Activated CD4-positive, alpha-beta memory T cell treated with anti-CD3 and anti-CD28 coated beads for 36 hours (primary cell): ENCODE measurements around the gene CADPS2. TPM values are rescaled to one million over a fixed set of nuclear protein-coding genes. Genes with fewer than 3 reads are reported as not detected.

ENCODE experiments used
- CTCF ChIA-PET: fragments of 350-600 bp; sonication (Branson Sonifier 250); formaldehyde crosslinking; loops from one replicate; lab custom pipeline; 2021; ENCODE audit warnings: antibody characterized with exemption, inconsistent platforms; lab: Charles Lee
- POLR2A ChIA-PET: fragments of 350-600 bp; sonication (Branson Sonifier 250); formaldehyde crosslinking; loops from one replicate; lab custom pipeline; 2021; ENCODE audit warnings: antibody characterized with exemption; lab: Charles Lee
- DNase-seq: peaks from one replicate; pipeline ENCODE4 v3.0.0-alpha.2; 2020
- H3K27ac Mint-ChIP-seq: one replicate; pipeline ENCODE4 v1.8.0; 2021; ENCODE audit warnings: mixed read lengths
- H3K27me3 Mint-ChIP-seq: one replicate; pipeline ENCODE4 v1.8.0; 2021; ENCODE audit warnings: mixed read lengths
- H3K36me3 Mint-ChIP-seq: one replicate; pipeline ENCODE4 v1.8.0; 2021; ENCODE audit warnings: mixed read lengths
- H3K4me1 Mint-ChIP-seq: one replicate; pipeline ENCODE4 v1.8.0; 2021; ENCODE audit warnings: low read depth, mixed read lengths
- H3K4me3 Mint-ChIP-seq: one replicate; pipeline ENCODE4 v1.8.0; 2021; ENCODE audit warnings: mild to moderate bottlenecking, mixed read lengths
- H3K9me3 Mint-ChIP-seq: one replicate; pipeline ENCODE4 v1.8.0; 2021; ENCODE audit warnings: mixed read lengths
- intact Hi-C: fragments of 100-400 bp; cut with micrococcal nuclease; formaldehyde crosslinking; loops from one replicate; pipeline ENCODE4 v1.15.1; 2023
- total RNA-seq, 2 experiments: library from RNA; stranded (reverse); gene quantifications; one replicate each; pipeline ENCODE4 v1.2.3, GENCODE V29; 2021

CADPS2 gene
- total RNA-seq, 2 experiments from 2014 or later = not detected

DNA sequence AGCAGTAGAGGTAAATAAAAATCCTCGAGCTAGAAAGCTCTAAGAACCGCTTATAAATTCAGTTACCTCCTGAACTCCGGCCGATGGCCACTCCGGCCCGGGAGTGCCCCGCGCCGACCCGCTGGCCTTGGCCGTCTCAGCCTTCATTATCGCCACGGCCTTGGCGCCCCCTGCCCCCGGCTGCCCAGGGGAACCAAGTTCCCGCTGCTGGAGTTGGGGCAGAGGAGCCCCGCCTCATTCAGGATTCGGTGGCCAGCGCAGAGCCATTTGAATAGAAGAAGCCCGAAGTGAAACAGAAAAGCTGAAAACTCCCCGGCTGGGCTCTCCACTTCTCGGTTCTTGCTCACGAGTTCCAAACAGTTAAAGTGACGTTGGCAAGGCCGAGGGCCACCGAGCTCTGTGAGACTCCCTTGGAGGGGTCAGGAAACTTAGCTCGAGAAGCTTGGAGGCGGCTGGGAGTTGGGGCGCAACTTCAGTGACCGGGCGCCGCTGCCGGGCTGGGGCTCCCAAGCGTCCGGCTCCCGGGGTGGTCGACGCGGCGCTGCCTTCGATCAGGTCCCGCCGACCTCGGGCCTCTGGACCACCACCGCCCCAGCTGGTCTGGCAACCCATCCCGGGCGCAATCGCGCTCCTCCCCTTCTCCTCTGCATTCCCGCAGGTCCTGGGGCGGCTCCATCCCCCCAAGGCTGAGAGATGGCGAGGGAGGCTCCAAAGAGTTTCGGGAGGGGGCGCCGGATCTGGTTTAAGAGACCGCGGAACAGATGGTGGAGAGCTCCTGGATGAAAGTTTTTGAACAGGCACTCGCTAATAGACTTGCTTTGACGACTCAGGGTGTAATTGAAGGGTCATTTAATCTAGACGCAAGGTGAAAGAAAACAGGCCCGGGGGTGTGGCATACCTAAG is 575.9 kb downstream of the CADPS2 start:
- POLR2A ChIA-PET = no interaction called here
- Mint-ChIP-seq H3K9me3 (no peaks in the 10 kb centered on the region), H3K27ac (no peak overlapping the region), H3K4me1 (peaks cover 4% of the 10 kb centered on the region), H3K4me3 (no peak overlapping the region), H3K27me3 (peaks cover 54% of the 10 kb centered on the region), H3K36me3 (no peaks in the 10 kb centered on the region)
- CTCF ChIA-PET = no interaction called here
- DNase-seq = no peak
- intact Hi-C loops = no loop called here

DNA sequence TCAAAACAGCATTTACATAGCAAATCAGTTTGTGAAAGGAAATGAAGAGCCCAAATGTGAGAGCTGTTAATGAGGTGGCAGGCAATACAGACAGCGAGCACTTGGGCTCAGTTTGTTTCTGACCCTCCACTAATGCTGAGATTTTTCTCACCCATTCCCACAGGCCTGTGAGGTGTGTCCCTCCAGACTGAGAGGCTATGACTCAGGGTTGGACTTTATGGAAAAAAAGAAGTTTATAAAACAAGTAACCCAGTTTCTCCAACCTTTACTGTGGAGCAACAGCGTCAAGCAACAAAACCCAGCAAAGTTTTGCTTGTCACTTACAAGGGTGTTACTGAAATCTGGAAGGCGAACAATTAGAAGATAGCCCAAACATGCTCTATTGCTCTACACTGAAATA is 576.8 kb downstream of the CADPS2 start:
- H3K27ac Mint-ChIP-seq = no peak overlapping the region
- CTCF ChIA-PET = no interaction called here
- no peaks in the 10 kb centered on the region for H3K9me3 Mint-ChIP-seq
- no peak overlapping the region for H3K4me3 Mint-ChIP-seq
- intact Hi-C loops = no loop called here
- no peaks in the 10 kb centered on the region for H3K36me3 Mint-ChIP-seq
- no peak for DNase-seq
- POLR2A ChIA-PET = no interaction called here
- H3K4me1 Mint-ChIP-seq = peaks cover 4% of the 10 kb centered on the region
- H3K27me3 Mint-ChIP-seq = peaks cover 52% of the 10 kb centered on the region

DNA sequence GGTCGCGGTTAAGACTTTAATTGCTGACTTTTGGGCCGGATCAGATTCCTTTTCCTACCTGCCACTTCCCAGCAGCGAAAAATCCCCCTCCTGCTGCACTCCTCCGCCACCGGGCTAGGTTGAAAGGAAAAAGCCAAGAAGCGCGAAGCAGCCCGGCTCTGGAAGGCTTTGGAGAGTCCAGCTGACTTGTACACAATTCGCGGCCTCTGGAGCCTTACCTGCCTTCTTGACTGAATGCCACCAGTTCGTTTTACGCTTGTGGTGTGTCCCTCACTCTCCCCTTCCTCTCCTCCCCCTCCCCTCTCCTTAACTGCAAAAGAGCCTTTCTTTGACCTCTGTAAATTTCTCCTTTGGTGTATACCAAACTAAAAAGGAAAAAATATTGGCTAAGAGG is 579.0 kb downstream of the CADPS2 start:
- no peak overlapping the region for H3K4me3 Mint-ChIP-seq
- peaks cover 4% of the 10 kb centered on the region for H3K4me1 Mint-ChIP-seq
- no peaks in the 10 kb centered on the region for H3K36me3 Mint-ChIP-seq
- H3K9me3 Mint-ChIP-seq = no peaks in the 10 kb centered on the region
- intact Hi-C loops = no loop called here
- POLR2A ChIA-PET = no interaction called here
- peaks cover 63% of the 10 kb centered on the region for H3K27me3 Mint-ChIP-seq
- no peak overlapping the region for H3K27ac Mint-ChIP-seq
- CTCF ChIA-PET = no interaction called here
- DNase-seq = no peak

DNA sequence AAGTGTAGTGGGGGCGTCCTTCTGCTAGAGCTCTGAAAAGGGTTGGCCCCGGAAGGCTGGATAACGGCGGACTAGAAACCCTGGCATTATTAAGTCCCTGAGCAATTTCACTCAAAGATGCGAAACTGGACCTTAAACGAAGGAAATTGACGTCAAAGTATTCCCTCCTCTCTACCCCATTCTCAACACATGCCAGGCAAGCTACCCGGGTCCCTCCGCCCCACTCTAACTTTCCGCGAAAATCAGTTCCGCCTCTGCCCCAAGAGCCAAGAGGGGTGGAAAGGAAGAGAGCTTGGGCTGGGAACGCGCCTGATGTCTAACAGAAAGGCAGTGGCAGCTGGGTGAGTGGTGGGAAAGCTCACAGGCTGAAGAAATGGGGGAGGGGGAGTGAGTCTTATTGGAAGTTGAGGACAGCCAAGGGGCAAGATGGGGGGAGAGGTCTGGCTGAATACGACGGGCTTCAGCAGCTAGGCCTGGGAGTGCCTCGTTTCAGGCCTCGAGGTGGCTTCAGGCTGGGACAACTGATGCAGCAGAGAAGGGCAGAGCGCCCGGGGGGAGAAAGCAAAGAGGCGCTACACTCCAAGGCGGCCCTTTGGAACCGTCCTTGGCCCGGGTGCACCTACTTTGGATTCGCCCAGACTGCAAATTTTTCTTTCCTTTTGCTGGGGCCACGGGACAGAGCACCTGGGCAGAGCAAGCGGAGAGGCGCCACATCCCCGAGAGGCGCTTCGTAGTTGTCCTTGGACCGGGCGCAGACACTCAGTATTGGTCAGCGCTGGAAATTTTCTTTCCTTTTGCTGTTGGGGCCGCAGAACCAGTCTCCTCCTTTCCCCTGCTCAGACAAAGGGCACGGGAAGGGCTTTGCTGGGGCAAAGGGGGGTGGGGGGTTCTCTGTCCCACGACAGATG is 579.7 kb downstream of the CADPS2 start:
- Mint-ChIP-seq H3K27ac (no peak overlapping the region), H3K36me3 (no peaks in the 10 kb centered on the region), H3K4me1 (peaks cover 4% of the 10 kb centered on the region), H3K9me3 (no peaks in the 10 kb centered on the region), H3K4me3 (no peak overlapping the region), H3K27me3 (peaks cover 62% of the 10 kb centered on the region)
- no peak for DNase-seq
- ChIA-PET POLR2A (no interaction called here), CTCF (no interaction called here)
- intact Hi-C loops = no loop called here

DNA sequence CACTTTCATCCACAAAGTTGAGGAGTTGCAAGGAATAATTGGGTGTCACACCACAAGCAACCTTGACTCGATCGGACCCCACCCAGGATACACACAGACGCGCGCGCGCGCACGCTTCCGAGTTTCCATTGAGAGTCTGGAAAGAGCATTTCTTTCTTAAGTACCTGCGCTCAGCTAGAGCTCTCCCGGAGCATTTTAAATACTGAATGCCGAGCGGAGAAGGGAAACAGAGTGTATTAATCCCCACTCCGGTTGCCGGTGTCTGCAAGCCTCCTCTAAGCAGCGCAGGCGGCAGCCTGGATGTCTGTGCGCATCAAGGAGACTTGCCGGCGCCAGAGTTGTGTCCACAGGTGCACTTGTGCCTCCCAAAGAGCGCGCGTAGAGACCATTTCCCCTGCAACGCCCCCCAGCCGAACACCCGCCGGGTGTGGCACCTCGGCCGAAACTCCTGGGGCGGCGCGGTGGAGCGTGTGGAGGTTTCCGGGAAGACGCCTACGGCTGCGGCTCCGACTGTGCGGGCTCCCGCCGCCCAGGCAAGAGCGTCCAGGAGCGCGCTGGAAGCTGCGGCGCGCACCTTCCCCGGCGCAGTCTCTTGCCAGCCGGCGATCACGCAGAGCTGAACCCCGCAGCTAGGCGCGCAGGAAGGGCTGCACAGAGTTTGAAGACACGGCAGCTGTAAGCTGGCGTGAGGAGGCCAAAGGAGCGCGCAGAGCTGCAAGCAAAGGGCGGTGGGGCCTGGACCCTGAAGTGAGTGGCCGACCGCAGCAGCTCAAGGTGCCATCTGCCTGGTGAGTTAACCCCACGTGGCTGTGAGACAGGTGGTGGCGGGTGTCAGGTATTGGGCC is 580.6 kb downstream of the CADPS2 start:
- H3K27me3 Mint-ChIP-seq = peaks cover 64% of the 10 kb centered on the region
- no peak overlapping the region for H3K4me3 Mint-ChIP-seq
- intact Hi-C loops = no loop called here

DNA sequence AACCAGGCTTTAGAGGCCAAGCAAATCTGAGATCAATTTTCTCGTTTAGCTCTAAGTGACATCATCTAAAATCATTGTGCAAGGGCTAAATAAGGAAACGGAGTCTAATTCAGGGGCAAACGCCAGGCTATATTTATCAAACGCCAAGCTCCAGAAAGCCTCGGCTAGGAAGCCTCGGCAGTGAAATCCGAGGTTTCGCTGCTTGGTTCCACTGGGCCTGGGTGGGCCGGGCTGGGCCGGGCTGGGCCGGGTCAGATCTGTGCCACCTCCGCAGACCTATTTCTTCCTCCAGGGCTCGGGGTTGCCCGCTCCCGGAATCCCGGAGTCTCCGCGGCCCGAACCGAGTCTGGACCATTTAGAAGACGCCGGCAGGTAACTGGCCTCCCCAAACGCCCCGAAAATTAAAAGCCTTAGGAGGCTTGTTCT is 581.3 kb downstream of the CADPS2 start:
- H3K27ac Mint-ChIP-seq = no peak overlapping the region
- H3K27me3 Mint-ChIP-seq = peaks cover 67% of the 10 kb centered on the region
- H3K4me3 Mint-ChIP-seq = no peak overlapping the region
- no peak for DNase-seq
- no peaks in the 10 kb centered on the region for H3K9me3 Mint-ChIP-seq
- no peaks in the 10 kb centered on the region for H3K36me3 Mint-ChIP-seq
- ChIA-PET CTCF (no interaction called here), POLR2A (no interaction called here)
- no peaks in the 10 kb centered on the region for H3K4me1 Mint-ChIP-seq
- intact Hi-C loops = no loop called here

More for the DNA sequence above, 580.6 kb downstream of the CADPS2 start:
- Mint-ChIP-seq H3K36me3 (no peaks in the 10 kb centered on the region), H3K27ac (no peak overlapping the region), H3K4me1 (no peaks in the 10 kb centered on the region), H3K9me3 (no peaks in the 10 kb centered on the region)
- POLR2A ChIA-PET = no interaction called here
- no peak for DNase-seq
- CTCF ChIA-PET = no interaction called here

DNA sequence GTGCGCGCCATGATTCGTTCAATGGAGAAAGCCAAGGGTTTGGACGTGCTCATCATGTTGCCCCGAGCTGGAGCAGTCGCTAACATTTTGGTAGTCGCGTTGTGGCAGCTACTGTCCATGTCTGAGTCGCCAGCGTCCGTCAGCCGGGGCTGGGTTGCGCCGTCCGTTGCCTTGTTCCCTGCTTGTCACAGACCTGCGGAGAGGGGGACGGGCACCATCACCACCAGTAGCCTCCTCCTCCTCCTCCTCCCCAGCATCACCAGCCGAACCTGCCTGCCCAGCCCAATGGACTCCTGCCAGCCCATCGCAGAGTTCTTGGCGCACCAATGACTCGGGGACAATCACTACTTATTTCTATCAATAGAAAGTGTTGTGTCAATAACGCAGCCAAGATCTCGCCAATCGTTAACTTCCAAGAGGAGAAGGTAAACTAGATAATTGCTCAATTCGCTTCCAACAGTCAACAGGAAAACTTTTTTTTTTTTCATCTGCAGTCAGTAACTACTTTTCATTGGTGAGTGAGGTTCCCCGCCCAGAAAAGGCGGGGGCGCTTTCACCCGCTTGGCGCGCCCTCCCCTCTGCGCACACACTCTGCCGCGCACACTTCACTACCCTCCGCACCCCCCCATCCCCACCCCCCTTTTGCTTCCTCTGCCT is 581.8 kb downstream of the CADPS2 start, which contains the start of gene FEZF1:
TSS of gene FEZF1 (minus strand) at position 432 of the 657 bp plus-strand sequence. CDS start at position 119, 313 bp downstream.
- H3K36me3 Mint-ChIP-seq = no peaks in the 10 kb centered on the region
- no peak within 1 kb of the TSS for H3K27ac Mint-ChIP-seq
- no peak for DNase-seq
- intact Hi-C loops = no loop called here
- CTCF ChIA-PET = no interaction called here
- POLR2A ChIA-PET = no interaction called here
- peaks cover 68% of the 10 kb centered on the region for H3K27me3 Mint-ChIP-seq
- no peaks in the 10 kb centered on the region for H3K4me1 Mint-ChIP-seq
- H3K9me3 Mint-ChIP-seq = no peaks in the 10 kb centered on the region
- H3K4me3 Mint-ChIP-seq = no peak within 1 kb of the TSS

DNA sequence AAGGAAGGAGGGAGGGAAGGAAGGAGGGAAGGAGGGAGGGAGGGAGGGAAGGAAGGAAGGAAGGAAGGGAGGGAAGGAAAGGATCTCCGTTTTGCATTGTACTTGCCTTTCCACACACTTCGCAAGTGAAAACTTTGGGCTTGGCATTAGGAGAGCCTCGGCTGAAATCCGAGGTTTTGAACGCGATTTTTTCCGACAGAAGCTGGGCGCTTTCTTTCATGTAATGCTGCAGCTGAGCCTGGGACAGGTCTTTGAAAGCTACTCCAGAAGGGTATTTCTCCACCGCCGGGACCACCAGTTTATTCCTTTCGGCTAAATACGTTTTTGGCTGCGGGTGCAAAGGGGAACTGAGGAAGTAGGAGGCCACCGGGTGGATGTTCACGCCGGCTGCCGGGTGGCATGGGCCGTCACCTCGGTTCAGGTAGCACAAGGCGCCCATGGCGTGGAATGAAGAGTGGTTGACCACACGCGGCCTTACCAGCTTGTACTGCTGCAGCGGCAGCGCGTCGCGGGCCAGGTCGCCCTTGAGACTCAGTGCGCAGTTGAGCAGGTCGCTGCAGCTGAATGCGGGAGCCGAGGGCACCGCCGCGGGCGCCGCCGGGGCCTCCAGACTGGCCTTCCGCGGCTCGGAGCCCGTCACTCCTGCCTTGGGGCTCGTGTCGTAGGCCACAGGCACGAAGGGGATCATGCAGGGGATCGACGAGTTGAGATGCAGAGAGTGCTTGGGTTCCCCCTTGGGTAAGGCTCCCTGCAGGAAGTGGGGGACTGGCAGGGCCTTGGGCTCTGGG is 582.5 kb downstream of the CADPS2 start:
- intact Hi-C loops = no loop called here
- Mint-ChIP-seq H3K27ac (no peak overlapping the region), H3K4me1 (no peaks in the 10 kb centered on the region), H3K36me3 (no peaks in the 10 kb centered on the region), H3K27me3 (peaks cover 70% of the 10 kb centered on the region), H3K9me3 (no peaks in the 10 kb centered on the region), H3K4me3 (no peak overlapping the region)
- ChIA-PET POLR2A (no interaction called here), CTCF (no interaction called here)
- DNase-seq = no peak

DNA sequence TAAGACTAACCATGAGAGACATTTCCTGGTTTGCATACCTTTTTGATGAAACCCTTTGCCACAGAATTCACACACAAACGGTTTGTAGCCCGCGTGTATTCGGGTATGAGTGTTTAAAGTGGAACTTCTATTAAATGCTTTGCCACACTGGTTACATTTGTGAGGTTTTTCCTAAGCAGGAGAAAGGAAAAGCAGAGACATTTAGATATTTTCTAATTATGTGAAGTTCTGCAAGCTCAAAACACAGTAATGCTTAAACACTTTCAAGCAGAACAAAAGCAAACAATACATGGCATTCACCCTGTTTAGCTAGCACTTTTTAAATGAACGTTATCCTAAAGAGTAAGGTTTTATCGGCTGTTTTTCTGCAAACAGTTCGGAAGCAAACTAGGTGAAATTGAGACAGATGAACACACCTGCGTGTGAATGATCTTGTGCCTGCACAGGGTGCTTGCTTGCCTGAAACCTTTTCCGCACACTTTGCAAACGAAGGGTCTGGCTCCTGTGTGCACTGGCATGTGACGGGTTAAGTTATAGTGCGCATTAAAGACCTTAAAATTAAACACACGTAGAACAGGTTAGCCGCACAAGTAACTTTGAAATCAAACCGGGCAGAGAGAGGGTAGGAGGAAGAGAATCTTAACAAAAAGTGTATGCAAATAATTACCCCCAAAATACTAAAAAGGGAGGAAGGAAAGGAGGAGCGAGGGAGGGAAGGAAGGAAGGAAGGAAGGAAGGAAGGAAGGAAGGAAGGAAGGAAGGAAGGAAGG is 583.3 kb downstream of the CADPS2 start:
- Mint-ChIP-seq H3K27me3 (peaks cover 71% of the 10 kb centered on the region), H3K4me1 (no peaks in the 10 kb centered on the region), H3K9me3 (no peaks in the 10 kb centered on the region), H3K27ac (no peak overlapping the region), H3K4me3 (no peak overlapping the region), H3K36me3 (no peaks in the 10 kb centered on the region)
- intact Hi-C loops = no loop called here
- DNase-seq = no peak
- ChIA-PET CTCF (no interaction called here), POLR2A (no interaction called here)

DNA sequence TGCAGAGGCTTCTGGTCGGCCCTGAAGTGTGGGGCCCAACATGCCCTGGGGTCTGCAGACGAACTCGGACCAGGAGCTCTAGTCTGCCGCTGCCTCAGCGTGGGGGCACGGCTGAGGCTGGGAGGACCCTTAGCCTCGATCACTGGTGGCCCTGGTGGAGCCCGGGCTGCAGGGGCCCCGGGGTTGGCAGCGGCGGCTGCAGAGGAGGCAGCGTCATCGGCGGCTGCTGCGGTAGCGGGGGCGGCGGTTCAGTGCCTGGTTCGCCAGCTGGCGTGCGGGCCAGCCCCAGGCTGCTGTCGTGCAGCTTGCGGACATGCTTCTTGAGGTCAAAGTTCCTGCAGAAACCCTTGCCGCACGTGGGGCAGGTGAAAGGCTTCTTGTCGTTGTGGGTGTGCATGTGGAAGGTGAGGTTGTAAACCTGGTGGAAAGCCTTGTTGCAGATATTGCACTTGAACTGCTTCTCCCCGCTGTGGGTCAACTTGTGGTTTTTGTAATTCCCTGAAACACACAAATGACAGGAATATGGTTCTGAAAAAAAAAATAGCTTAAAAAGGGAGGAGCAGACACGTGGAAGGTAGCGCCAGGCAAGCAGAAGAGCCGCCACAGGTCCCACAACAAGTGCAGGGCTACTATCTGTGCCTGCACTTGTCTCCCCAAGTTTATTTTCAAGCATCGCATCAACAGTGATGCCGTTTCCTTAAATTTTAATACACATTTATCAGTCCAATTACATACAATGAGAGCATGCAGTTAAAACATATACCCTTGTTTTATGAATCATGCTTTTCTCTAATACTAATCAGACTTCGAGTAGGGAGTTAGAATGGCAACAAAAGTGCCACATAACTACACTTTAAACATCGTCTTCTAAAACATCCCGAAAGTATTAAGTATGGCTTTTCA is 584.2 kb downstream of the CADPS2 start:
- Mint-ChIP-seq H3K36me3 (no peaks in the 10 kb centered on the region), H3K4me1 (no peaks in the 10 kb centered on the region), H3K27ac (no peak overlapping the region), H3K4me3 (no peak overlapping the region), H3K27me3 (peaks cover 71% of the 10 kb centered on the region), H3K9me3 (no peaks in the 10 kb centered on the region)
- POLR2A ChIA-PET = no interaction called here
- CTCF ChIA-PET = no interaction called here
- DNase-seq = no peak
- intact Hi-C loops = no loop called here
